ENCODE measurements around the gene BCOR. TPM values are rescaled to one million over a fixed set of nuclear protein-coding genes. Genes with fewer than 3 reads are reported as not detected.

Gene BCOR
- total RNA-seq, 1 experiment from 2014 or later, result 35.1 TPM

DNA sequence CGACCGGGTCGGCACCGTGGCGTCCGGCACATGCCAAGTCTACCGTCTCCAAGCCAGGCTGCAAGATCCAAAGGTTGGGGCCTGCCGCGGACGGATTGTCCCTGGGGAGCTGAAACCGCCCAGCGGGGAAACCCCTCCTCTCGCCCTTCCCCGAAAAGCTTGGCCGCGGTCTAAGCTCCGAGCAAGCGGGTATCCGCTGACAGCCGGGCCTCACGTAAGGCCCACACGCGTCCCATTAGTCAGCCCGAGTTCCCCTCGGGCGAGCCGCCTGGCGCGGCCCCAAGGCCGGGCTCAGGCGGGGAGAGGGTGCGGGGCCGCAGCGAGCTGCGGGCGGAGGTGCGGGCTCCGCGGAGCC lies 6.8 kb upstream of the BCOR start:
- POLR2A ChIA-PET, result interaction anchor here (1.0 kb wide), 1 partner anchor 9 kb away, joined by 3 read pairs; no protein-coding TSS in a partner anchor

More for the DNA sequence above, 6.8 kb upstream of the BCOR start:
- Histone ChIP-seq H2AFZ (ENCODE audit: low read depth, low read length, poor library complexity, severe bottlenecking) (no peak overlapping the region), H3K4me3 (replicated peaks in 1 of 2; ENCODE audit: low read depth in 1 of 2, low read length in 2 of 2) (peak overlapping the region; percentile 54 to 62), H3K9me2 (ENCODE audit: insufficient read depth) (no peaks in the 10 kb centered on the region), H3K27ac (ENCODE audit: low read depth, low read length) (peak overlapping the region; percentile 99), H3K36me3 (ENCODE audit: control insufficient read depth in 1 of 2, insufficient read depth in 2 of 2, low read length in 2 of 2) (no peaks in the 10 kb centered on the region), H3K27me3 (ENCODE audit: insufficient read depth, low read length) (no peaks in the 10 kb centered on the region), H3K4me1 (ENCODE audit: control insufficient read depth in 1 of 2, insufficient read depth in 2 of 2, low read length in 2 of 2) (peaks cover 31 to 62% of the 10 kb centered on the region in 2 experiments), H3K79me2 (ENCODE audit: insufficient read depth, low read length) (peaks cover 53% of the 10 kb centered on the region), H3K4me2 (ENCODE audit: low read length) (peak overlapping the region; percentile 83), H3K9me3 (ENCODE audit: control insufficient read depth in 1 of 2, insufficient read depth in 1 of 2, low read depth in 1 of 2, low read length in 2 of 2) (no peaks in the 10 kb centered on the region), H4K20me1 (ENCODE audit: insufficient read depth) (no peaks in the 10 kb centered on the region), H3K9ac (ENCODE audit: low read length) (peak overlapping the region; percentile 82)
- ChIA-PET CTCF (no interaction called here), RAD21 (ENCODE audit: low non-redundant PET in 1 of 2, low total read pairs in 2 of 2, uncharacterized antibody in 2 of 2, unreplicated experiment in 2 of 2) (no interaction called here)
- DNase-seq (ENCODE audit: low read depth, low spot score) (no peak), ATAC-seq (no peak)
- no TSS peak for BruUV-seq (replicated peaks)
- TF ChIP-seq EGR1 (IDR thresholded peaks at IDR 0.05; ENCODE audit: low read depth) (no peak), ZNF274 (IDR thresholded peaks at IDR 0.05; ENCODE audit: low read depth, low read length) (no peak), SRF (IDR thresholded peaks at IDR 0.05; ENCODE audit: low read depth) (no peak), CEBPB (IDR thresholded peaks at IDR 0.05; ENCODE audit: low read depth) (no peak), EZH2phosphoT487 (IDR thresholded peaks at IDR 0.05; ENCODE audit: borderline replicate concordance) (no peak), REST (IDR thresholded peaks at IDR 0.05; ENCODE audit: low read depth) (no peak), FOSL1 (IDR thresholded peaks at IDR 0.05; ENCODE audit: low read depth) (no peak), POLR2AphosphoS5 (IDR thresholded peaks at IDR 0.05; ENCODE audit: low read depth, low read length) (no peak; the same call in 1 of the 2 replicates), SP1 (IDR thresholded peaks at IDR 0.05; ENCODE audit: low read depth) (no peak), YY1 (IDR thresholded peaks at IDR 0.05; ENCODE audit: extremely low read depth, insufficient replicate concordance, low read depth, low read length) (no peak), CBX3 (IDR thresholded peaks at IDR 0.05; ENCODE audit: low read depth) (no peak), RAD21 (IDR thresholded peaks at IDR 0.05; ENCODE audit: low read depth) (no peak)
- intact Hi-C loops (cut with micrococcal nuclease), result no loop called here
